Forelimb muscle (tissue), 1 donor: ENCODE data around the gene DYNC1I1. TPM values are rescaled to one million over a fixed set of nuclear protein-coding genes. Genes with fewer than 3 reads are reported as not detected.

ENCODE experiments used
- DNase-seq: peaks from one replicate; pipeline ENCODE4 v3.0.0-alpha.2; 2013; ENCODE audit warnings: low read depth
- polyA plus RNA-seq: library from polyadenylated mRNA; unstranded; fragments of 120-200 nt; gene quantifications from one replicate; pipeline ENCODE4 v1.2.1, GENCODE V29; 2013; ENCODE audit not compliant: insufficient read length

DYNC1I1 gene
- polyA plus RNA-seq, 1 donor = 0.68 TPM

- DNase-seq = no peak
These were observed 244.4 kb downstream of the DYNC1I1 start for GRCh38 chr7:96016735-96017134.

- no peak for DNase-seq
These were observed 245.5 kb downstream of the DYNC1I1 start for GRCh38 chr7:96017877-96018276.

- no peak for DNase-seq
These were observed 249.2 kb downstream of the DYNC1I1 start for GRCh38 chr7:96021568-96021967.

- DNase-seq = no peak
These were observed 251.0 kb downstream of the DYNC1I1 start for GRCh38 chr7:96023387-96023786.

- no peak for DNase-seq
These were observed 253.7 kb downstream of the DYNC1I1 start for GRCh38 chr7:96026010-96026409.

- no peak for DNase-seq
These were observed 254.3 kb downstream of the DYNC1I1 start for GRCh38 chr7:96026611-96027010.

DNA sequence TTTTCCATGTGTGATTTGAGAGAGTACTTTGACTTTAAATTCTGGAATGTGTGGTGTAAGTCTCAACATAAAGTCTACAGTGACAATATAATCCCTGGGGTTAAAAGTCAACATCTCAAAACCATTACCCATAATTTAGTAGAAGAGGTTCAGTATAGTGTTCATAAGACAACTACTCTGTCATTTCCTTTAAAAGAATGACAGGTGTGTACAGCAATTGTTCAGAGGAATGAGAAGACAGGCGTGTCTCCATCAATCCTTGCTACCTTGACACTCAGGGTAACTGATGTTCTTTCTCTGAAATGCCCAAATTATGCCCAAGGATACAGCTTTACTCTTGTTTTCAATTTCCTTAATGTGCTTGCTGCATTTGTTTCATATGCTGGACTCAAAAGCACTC lies 256.4 kb downstream of the DYNC1I1 start:
- no peak for DNase-seq

DNA sequence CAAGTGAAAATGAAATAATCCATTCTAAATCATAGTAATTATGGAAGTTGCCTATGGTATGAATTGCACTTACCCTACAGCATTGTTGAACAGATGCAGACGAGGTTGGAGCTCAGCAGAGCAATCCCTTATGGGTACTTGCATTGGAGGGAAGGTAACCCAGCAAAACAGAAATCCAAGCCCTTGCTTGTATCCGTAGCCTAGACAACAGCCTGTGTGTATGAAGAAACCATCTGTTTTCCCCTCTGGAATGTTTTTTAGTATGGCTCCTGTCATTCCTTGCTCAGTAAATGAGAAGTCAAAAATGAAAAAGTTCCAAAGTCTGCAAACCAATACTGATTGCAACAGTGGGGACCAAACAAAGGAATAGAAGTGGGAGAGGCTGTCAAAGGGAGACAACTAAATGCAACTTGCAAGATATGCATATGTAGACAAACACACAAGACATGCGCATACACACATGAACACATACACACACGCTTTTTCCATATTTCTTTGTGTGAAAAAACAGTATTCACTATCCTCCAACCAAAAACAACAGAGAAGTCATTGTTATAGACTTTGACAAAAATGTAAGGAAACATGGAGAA lies 260.8 kb downstream of the DYNC1I1 start:
- DNase-seq = no peak

- no peak for DNase-seq
These were observed 262.8 kb downstream of the DYNC1I1 start for GRCh38 chr7:96034940-96035727.

GRCh38 chr7:96040250-96040772 lies 268.0 kb downstream of the DYNC1I1 start:
- DNase-seq = no peak

GRCh38 chr7:96041171-96041570 lies 268.8 kb downstream of the DYNC1I1 start:
- DNase-seq = no peak

DNA sequence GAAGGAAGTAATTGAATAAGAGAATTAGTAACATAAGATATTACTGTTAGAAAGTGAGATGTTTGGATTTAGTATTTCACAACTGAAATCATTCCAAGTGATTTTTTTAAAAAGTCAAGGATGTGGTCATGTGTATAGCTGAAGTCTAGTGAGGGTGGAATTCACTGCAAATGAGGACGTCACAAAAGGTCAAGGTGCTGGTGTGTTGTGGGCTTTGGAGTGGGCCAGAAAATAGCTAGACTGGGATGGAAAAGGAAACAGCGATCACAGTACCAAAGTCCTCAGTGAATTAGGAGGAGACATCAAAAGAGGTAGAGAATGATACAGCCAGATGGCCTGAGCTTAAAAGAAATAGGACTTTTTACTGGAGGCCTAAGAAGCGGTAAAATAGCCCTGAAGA lies 272.8 kb downstream of the DYNC1I1 start:
- DNase-seq = no peak

DNA sequence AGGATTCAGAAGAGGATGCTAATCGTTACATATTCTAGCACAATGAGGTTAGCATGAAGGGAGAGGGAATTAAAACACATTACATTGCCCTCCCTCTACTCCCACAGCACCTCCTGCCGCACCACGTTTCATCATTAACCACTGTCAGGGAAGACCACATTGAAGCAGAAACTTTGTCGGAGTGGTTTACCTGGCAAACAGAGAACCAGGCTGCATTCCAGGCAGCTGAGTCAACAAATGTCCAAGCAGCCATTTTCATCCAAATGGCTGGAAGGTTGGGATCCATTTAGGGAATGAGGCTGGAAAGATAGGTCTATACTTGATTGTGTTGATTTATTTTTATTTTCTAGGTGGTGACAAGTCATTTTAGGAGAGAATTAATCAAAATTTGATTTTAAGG lies 273.6 kb downstream of the DYNC1I1 start:
- DNase-seq = no peak

DNA sequence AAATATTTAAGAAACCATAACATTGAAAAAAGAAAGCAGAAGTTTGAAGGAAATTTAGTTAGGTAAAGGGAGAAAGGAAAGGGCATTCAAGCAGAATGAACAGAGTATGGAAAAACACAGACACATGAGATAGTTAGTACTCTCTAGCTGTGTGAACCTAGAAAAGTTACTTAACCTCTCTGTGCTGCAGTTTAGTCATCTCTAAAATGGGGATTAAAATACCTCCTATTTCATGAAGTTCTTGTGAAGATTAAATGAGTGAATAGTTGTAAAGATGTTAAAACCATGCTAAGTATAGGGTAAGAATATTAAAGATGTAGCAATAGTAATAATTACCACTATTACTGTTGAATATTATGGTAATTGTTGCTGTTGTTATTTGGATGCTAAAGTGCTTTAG lies 279.9 kb downstream of the DYNC1I1 start:
- DNase-seq = no peak

- DNase-seq = no peak
These were observed 280.6 kb downstream of the DYNC1I1 start for GRCh38 chr7:96052860-96053470.

GRCh38 chr7:96055717-96056116 lies 283.4 kb downstream of the DYNC1I1 start:
- no peak for DNase-seq

DNA sequence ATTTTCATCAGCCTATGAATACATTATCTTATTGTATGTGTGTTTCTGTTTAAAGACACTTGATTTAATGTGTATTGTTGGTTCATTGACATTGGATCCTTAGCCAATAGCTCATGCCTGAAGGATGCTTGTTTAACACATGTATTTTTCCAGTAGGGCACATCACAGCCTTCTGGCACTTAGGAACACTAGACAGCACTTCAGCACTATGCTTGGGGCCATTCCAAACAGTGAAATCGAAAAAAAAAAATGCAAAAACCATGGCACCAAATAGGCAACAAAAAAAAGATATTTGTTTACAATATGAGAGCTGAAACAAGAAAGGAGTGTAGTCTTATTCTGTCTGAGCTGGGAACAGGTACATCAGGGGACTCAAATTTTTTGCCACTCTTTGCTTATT lies 286.7 kb downstream of the DYNC1I1 start:
- DNase-seq = no peak

DNA sequence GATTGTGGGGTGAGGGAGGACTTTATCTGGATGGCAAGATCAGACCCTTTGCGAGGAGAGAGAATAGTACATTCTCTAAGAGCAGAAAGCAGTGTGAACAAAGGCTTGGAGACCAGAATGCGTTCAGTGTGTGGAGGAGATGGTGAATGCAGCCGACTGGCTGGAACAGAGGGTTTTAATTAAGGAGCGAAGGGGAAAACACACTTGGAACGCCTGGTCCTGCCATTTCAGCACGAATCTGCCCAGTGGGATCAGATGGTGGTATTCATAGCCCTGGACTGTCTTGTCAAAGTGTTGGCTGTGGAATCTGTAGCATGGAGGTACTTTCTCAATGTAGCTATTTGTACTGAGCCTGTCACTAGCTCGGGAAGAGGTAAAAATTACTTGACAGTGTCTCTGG lies 288.7 kb downstream of the DYNC1I1 start:
- no peak for DNase-seq

- DNase-seq = no peak
These were observed 289.5 kb downstream of the DYNC1I1 start for GRCh38 chr7:96061844-96062243.

DNA sequence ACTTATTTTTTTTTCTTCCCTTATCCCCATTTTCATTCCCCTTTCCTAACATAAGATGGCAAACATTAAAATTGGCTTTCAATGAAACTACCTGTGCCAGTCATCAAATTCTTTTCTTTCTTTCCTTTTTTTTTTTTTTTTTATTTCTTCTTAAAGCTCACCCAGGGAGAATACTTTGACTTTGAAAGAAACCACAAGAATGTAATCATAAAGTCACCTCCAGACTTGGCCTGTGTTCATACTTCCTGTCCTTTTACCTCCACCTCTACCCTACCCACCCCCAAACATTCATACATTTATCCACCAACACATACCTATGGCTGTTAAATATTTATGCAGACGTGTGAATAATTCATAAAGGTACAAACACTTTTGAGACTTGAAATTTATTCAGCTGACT lies 295.0 kb downstream of the DYNC1I1 start:
- no peak for DNase-seq

DNA sequence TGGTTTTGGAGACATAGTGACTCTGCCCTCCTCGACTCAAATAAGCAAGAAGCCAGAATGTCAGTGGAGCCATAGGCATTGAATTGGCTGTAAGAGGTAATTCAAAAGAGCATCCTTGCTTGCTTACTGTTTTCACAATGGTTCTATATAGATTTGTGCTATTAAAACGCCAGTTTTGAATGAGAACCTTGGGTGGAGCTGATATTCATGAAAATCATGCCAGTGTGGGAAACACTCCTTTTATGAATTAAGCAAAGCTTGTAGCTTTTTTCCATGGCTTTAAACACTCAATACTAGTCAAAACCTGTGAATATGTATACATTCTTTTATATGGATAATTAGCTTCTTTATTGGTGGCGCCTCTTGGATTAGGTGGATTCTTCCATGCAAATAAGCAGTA lies 297.0 kb downstream of the DYNC1I1 start:
- no peak for DNase-seq

DNA sequence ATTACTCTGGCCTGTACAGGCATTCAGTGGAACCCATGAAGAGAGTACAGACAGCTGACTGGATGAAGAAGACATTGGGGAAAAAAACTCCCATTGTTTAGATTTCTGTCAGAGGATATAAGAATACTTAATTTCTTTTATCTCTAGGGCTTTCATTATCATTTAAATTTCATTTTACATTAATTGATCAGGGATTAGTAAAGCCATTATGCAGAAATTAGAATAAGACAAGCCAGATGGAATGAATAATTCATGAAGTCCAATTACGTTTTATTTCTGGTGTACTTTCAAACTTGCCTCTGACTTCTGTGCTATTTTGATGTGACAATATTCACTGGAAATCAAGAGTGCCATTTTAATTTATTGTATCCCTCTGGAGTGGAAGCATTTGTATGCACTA lies 302.5 kb downstream of the DYNC1I1 start:
- no peak for DNase-seq
